Activated CD8-positive, alpha-beta memory T cell treated with anti-CD3 and anti-CD28 coated beads for 4 hours (primary cell): ENCODE results near the gene LOXHD1.

Experiments
- DNase-seq, 2 donors: peaks; one replicate each; pipeline ENCODE4 v3.0.0-alpha.2; 2020; ENCODE audit warnings: low read depth in 2 of 2

LOXHD1 gene

GRCh38 chr18:46625069-46625468, 32.0 kb downstream of the LOXHD1 start:
- no peak for DNase-seq

GRCh38 chr18:46624127-46624526, 32.9 kb downstream of the LOXHD1 start:
- DNase-seq = no peak

GRCh38 chr18:46623541-46623940, 33.5 kb downstream of the LOXHD1 start:
- DNase-seq = no peak

GRCh38 chr18:46622999-46623398, 34.0 kb downstream of the LOXHD1 start:
- no peak for DNase-seq

- no peak for DNase-seq
Measured at GRCh38 chr18:46622451-46622850, 34.6 kb downstream of the LOXHD1 start.

GRCh38 chr18:46621871-46622270, 35.1 kb downstream of the LOXHD1 start:
- DNase-seq = no peak

- DNase-seq = no peak
Measured at GRCh38 chr18:46621111-46621766, 35.8 kb downstream of the LOXHD1 start.

GRCh38 chr18:46619559-46619958, 37.5 kb downstream of the LOXHD1 start:
- no peak for DNase-seq

GRCh38 chr18:46615720-46616119, 41.3 kb downstream of the LOXHD1 start:
- DNase-seq = no peak

GRCh38 chr18:46609048-46609447, 48.0 kb downstream of the LOXHD1 start:
- DNase-seq = no peak

GRCh38 chr18:46607926-46608325, 49.1 kb downstream of the LOXHD1 start:
- DNase-seq = no peak

GRCh38 chr18:46601141-46601805, 55.7 kb downstream of the LOXHD1 start:
- DNase-seq = no peak

- DNase-seq = no peak
Measured at GRCh38 chr18:46596119-46596518, 60.9 kb downstream of the LOXHD1 start.

- no peak for DNase-seq
Measured at GRCh38 chr18:46591783-46592391, 65.1 kb downstream of the LOXHD1 start.

GRCh38 chr18:46590103-46590502, 66.9 kb downstream of the LOXHD1 start:
- DNase-seq = no peak

- DNase-seq = no peak
Measured at GRCh38 chr18:46588971-46589660, 67.9 kb downstream of the LOXHD1 start.

GRCh38 chr18:46587600-46587999, 69.4 kb downstream of the LOXHD1 start:
- no peak for DNase-seq

GRCh38 chr18:46583711-46584110, 73.3 kb downstream of the LOXHD1 start:
- DNase-seq = no peak

- DNase-seq = no peak
Measured at GRCh38 chr18:46581648-46582047, 75.4 kb downstream of the LOXHD1 start.

GRCh38 chr18:46578987-46579386, 78.0 kb downstream of the LOXHD1 start:
- DNase-seq = no peak

- DNase-seq = no peak
Measured at GRCh38 chr18:46577546-46577945, 79.5 kb downstream of the LOXHD1 start.

- DNase-seq = no peak
Measured at GRCh38 chr18:46575851-46576250, 81.2 kb downstream of the LOXHD1 start.

GRCh38 chr18:46574743-46575115, 82.3 kb downstream of the LOXHD1 start:
- no peak for DNase-seq
